Measurements from ENCODE around the gene C22orf23.
"Not testable (repeated sequence)": the region's sequence is repeated elsewhere in the genome, so short reads cannot be mapped to it uniquely, and the experiment has no call there.

C22orf23 gene

GRCh38 chr22:37982151-37982785, 28.9 kb upstream of the C22orf23 start:
- no peak for DNase-seq

GRCh38 chr22:37981282-37982011, 28.0 kb upstream of the C22orf23 start:
- DNase-seq, result no peak

GRCh38 chr22:37979782-37980181, 26.4 kb upstream of the C22orf23 start:
- DNase-seq, result no peak

GRCh38 chr22:37976547-37976946, 23.1 kb upstream of the C22orf23 start:
- DNase-seq, result no peak

GRCh38 chr22:37976022-37976421, 22.6 kb upstream of the C22orf23 start:
- not testable (repeated sequence) for DNase-seq

GRCh38 chr22:37975153-37975552, 21.8 kb upstream of the C22orf23 start:
- DNase-seq, result no peak

- DNase-seq, result no peak
Measured at GRCh38 chr22:37973271-37974170, 20.1 kb upstream of the C22orf23 start.

GRCh38 chr22:37972527-37972926, 19.1 kb upstream of the C22orf23 start:
- DNase-seq, result no peak

- no peak for DNase-seq
Measured at GRCh38 chr22:37971475-37972434, 18.4 kb upstream of the C22orf23 start.

- DNase-seq, result no peak
Measured at GRCh38 chr22:37970864-37971263, 17.5 kb upstream of the C22orf23 start.

GRCh38 chr22:37968452-37969251, 15.3 kb upstream of the C22orf23 start:
- DNase-seq, result no peak

- DNase-seq, result no peak
Measured at GRCh38 chr22:37967637-37968451, 14.4 kb upstream of the C22orf23 start.

- no peak for DNase-seq
Measured at GRCh38 chr22:37967147-37967546, 13.7 kb upstream of the C22orf23 start.

- no peak for DNase-seq
Measured at GRCh38 chr22:37965940-37966664, 12.7 kb upstream of the C22orf23 start.

- DNase-seq, result no peak
Measured at GRCh38 chr22:37961062-37961461, 7.7 kb upstream of the C22orf23 start.

GRCh38 chr22:37959231-37959825, 5.9 kb upstream of the C22orf23 start:
- no peak for DNase-seq

GRCh38 chr22:37957232-37957631, 3.8 kb upstream of the C22orf23 start:
- DNase-seq, result no peak

GRCh38 chr22:37955825-37956397, 2.5 kb upstream of the C22orf23 start:
- DNase-seq, result not testable (repeated sequence)

- no peak for DNase-seq
Measured at GRCh38 chr22:37954686-37955085, 1.3 kb upstream of the C22orf23 start.
